ENCODE data around the gene DENND6B.

DNA sequence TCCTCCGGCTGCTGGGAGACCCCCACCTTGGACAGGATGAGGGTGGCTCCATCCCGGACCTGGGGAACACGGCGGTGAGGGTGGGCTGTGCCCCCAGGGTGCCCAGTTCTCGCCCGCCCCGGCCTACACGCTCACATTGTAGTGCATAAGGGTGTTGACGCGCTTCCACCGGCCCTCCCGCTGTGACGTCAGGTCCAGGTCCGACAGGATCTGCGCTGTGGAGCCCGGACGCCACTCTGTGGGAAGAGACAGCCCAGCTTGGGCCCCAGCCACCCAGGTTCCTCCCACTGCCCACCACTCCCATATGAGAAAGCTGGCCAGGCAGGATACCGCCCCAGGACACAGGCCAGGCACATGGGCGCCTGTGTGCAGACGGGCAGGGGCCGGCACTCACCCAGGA lies 48.4 kb downstream of the DENND6B start:
- no peak for TF ChIP-seq POLR2A (IDR thresholded peaks at IDR 0.05; ENCODE audit: extremely low read depth, insufficient read length)
- TF ChIP-seq, protein P1, sequence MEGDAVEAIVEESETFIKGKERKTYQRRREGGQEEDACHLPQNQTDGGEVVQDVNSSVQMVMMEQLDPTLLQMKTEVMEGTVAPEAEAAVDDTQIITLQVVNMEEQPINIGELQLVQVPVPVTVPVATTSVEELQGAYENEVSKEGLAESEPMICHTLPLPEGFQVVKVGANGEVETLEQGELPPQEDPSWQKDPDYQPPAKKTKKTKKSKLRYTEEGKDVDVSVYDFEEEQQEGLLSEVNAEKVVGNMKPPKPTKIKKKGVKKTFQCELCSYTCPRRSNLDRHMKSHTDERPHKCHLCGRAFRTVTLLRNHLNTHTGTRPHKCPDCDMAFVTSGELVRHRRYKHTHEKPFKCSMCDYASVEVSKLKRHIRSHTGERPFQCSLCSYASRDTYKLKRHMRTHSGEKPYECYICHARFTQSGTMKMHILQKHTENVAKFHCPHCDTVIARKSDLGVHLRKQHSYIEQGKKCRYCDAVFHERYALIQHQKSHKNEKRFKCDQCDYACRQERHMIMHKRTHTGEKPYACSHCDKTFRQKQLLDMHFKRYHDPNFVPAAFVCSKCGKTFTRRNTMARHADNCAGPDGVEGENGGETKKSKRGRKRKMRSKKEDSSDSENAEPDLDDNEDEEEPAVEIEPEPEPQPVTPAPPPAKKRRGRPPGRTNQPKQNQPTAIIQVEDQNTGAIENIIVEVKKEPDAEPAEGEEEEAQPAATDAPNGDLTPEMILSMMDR (IDR thresholded peaks at IDR 0.05; ENCODE audit: low read depth, low read length): no peak
